K562 (cell line): ENCODE measurements around the gene DENND10. TPM values are rescaled to one million over a fixed set of nuclear protein-coding genes. Genes with fewer than 3 reads are reported as not detected.
A peak's percentile ranks its signal among the peaks of the same experiment; 100 is the strongest.

Experiments
- ATAC-seq: fragments of 200-7000 bp; cut with Tn5 transposase; 3 replicates; pipeline ENCODE4 v1.9.1; 2020; ENCODE audit warnings: moderate library complexity
- BruUV-seq: library from RNA; stranded (reverse); fragments of 400-500 nt; replicated peaks from 2 replicates; lab custom pipeline; 2021; lab: Mats Ljungman, UMichigan
- CTCF ChIA-PET: fragments of 300-600 bp; formaldehyde crosslinking; extraction: SDS; loops from one replicate; lab custom pipeline; 2021; ENCODE audit warnings: low intra/inter-chr PET ratio; lab: Yijun Ruan, JAX
- POLR2A ChIA-PET: fragments of 300-600, 350-650 bp; sonication (Branson Sonifier 250); formaldehyde crosslinking; extraction: SDS; loops from one replicate; lab custom pipeline; 2021; ENCODE audit warnings: antibody characterized with exemption, inconsistent platforms; lab: Yijun Ruan, JAX
- DNase-seq, 4 experiments: peaks; one replicate each; pipeline versions ENCODE4 v3.0.0 to v3.0.0-alpha.2; 2011 to 2018; ENCODE audit warnings: low spot score in 3 of 4, mixed read lengths in 3 of 4; ENCODE audit errors: extremely low read depth in 1 of 4
- FAIRE-seq: peaks from 2 replicates; lab custom pipeline; 2011; peaks lifted over from hg19 to GRCh38; lab: Jason Lieb, UNC
- H2AFZ ChIP-seq: 2 replicates; pipeline ENCODE4 v1.6.0; 2011; ENCODE audit warnings: low read depth, low read length, control low read depth, inconsistent platforms
- H3K27ac ChIP-seq: fragments of 200-600 bp; 3 replicates; pipeline ENCODE4 v1.8.0; 2011; ENCODE audit warnings: low read depth, mild to moderate bottlenecking, control low read depth, inconsistent platforms, low read length, moderate library complexity, mixed read lengths; ENCODE audit errors: extremely low read depth
- H3K27me3 ChIP-seq, 2 experiments: fragments of 300-600 bp in 1 of 2; 2 replicates in 1 of 2; 3 replicates in 1 of 2; pipeline versions ENCODE4 v1.6.0 to v1.8.0; 2011; ENCODE audit warnings: inconsistent platforms in 2 of 2, low read length in 2 of 2, mild to moderate bottlenecking in 1 of 2, mixed read lengths in 1 of 2, moderate library complexity in 1 of 2; ENCODE audit not compliant: control insufficient read depth in 2 of 2, insufficient read depth in 2 of 2
- H3K36me3 ChIP-seq: fragments of 300-600 bp; 3 replicates; pipeline ENCODE4 v1.8.0; 2011; ENCODE audit warnings: mild to moderate bottlenecking, low read length, inconsistent platforms; ENCODE audit not compliant: control insufficient read depth, insufficient read depth
- H3K4me1 ChIP-seq, 2 experiments: fragments of 200-600 bp in 1 of 2; replicated peaks in 1 of 2; 2 replicates in 1 of 2; 3 replicates in 1 of 2; pipeline versions ENCODE4 v1.5.1 to v1.8.0; 2011; ENCODE audit warnings: inconsistent platforms in 2 of 2, low read length in 2 of 2, mild to moderate bottlenecking in 1 of 2, mixed read lengths in 1 of 2, moderate library complexity in 1 of 2; ENCODE audit not compliant: control insufficient read depth in 2 of 2, insufficient read depth in 2 of 2
- H3K4me2 ChIP-seq: 2 replicates; pipeline ENCODE4 v1.6.1; 2011; ENCODE audit warnings: low read length, control low read depth, inconsistent platforms, mixed read lengths; ENCODE audit not compliant: insufficient read depth
- H3K4me3 ChIP-seq: fragments of 200-600 bp; sonication (generic), shearing (Covaris generic); 2 replicates; pipeline ENCODE4 v1.5.1; 2016; ENCODE audit warnings: control low read depth, inconsistent platforms
- H3K79me2 ChIP-seq: fragments of 200-600 bp; 3 replicates; pipeline ENCODE4 v1.8.0; 2011; ENCODE audit warnings: low read length, inconsistent platforms; ENCODE audit not compliant: control insufficient read depth, insufficient read depth
- H3K9ac ChIP-seq, 2 experiments: 2 replicates each; pipeline versions ENCODE4 v1.6.0 to v1.6.1; 2011; ENCODE audit warnings: low read depth in 2 of 2, low read length in 2 of 2, control low read depth in 1 of 2, inconsistent platforms in 1 of 2, mild to moderate bottlenecking in 1 of 2, mixed read lengths in 1 of 2; ENCODE audit not compliant: insufficient read depth in 1 of 2
- H3K9me1 ChIP-seq: one replicate; pipeline ENCODE4 v1.6.0; 2011; ENCODE audit warnings: inconsistent platforms, mild to moderate bottlenecking, low read length, moderate library complexity; ENCODE audit not compliant: control insufficient read depth, insufficient read depth
- H3K9me3 ChIP-seq: replicated peaks from 2 replicates; pipeline ENCODE4 v1.5.1; 2011; ENCODE audit warnings: low read depth, low read length, inconsistent platforms; ENCODE audit not compliant: control insufficient read depth, insufficient read depth
- H4K20me1 ChIP-seq: replicated peaks from 2 replicates; pipeline ENCODE4 v1.6.1; 2011; ENCODE audit warnings: low read length, inconsistent platforms, mixed read lengths; ENCODE audit not compliant: control insufficient read depth, insufficient read depth
- EHMT2 ChIP-seq: fragments of 450-650 bp; IDR thresholded peaks from 2 replicates; pipeline ENCODE4 v1.6.1; 2018; ENCODE audit warnings: antibody characterized with exemption
- KHSRP ChIP-seq: fragments of 450-650 bp; IDR thresholded peaks from 2 replicates; pipeline ENCODE4 v1.6.1; 2017
- NCOA2 ChIP-seq, 2 experiments: fragments of 450-650 bp; IDR thresholded peaks; 2 replicates each; pipeline ENCODE4 v1.6.1; 2018; ENCODE audit warnings: mild to moderate bottlenecking in 2 of 2, moderate library complexity in 1 of 2; ENCODE audit not compliant: partially characterized antibody in 2 of 2
- NFIC ChIP-seq: fragments of 450-650 bp; IDR thresholded peaks from 2 replicates; pipeline ENCODE4 v1.6.1; 2017; ENCODE audit warnings: mild to moderate bottlenecking, inconsistent platforms
- ZEB2 ChIP-seq: fragments of 450-650 bp; IDR thresholded peaks from 2 replicates; pipeline ENCODE4 v1.6.1; 2016
- WGBS: fragments of 100-300 bp; shearing (Covaris generic); methylation state at CpG from one replicate; pipeline ENCODE4 v1.1.6; 2016; ENCODE audit warnings: low coverage, mixed read lengths; ENCODE audit not compliant: insufficient coverage; ENCODE audit errors: missing lambda C conversion rate; 5-methylcytosine and 5-hydroxymethylcytosine counted together
- in situ Hi-C: fragments of 300-500 bp; cut with MboI; formaldehyde crosslinking; loops from 4 replicates; pipeline ENCODE4 v1.15.0; 2018; ENCODE audit warnings: inconsistent platforms, mixed read lengths
- intact Hi-C: fragments of 100-400 bp; cut with micrococcal nuclease; formaldehyde crosslinking; loops from 2 replicates; pipeline ENCODE4 v1.14.2; 2022
- polyA plus RNA-seq, 8 experiments: library from polyadenylated mRNA; depleted of rRNA in 4 of 8; stranded (reverse) in 5 of 8; unstranded in 3 of 8; fragments of >200 nt; fragmentation: Nextera tagmentation in 2 of 8; fragmentation: Illumina TruSeq in 1 of 8; extraction: Ambion mirVana in 2 of 8; extraction: Trizol in 1 of 8; gene quantifications; 2 replicates each; pipeline versions ENCODE4 v1.2.1 to v1.2.3, GENCODE V29; 2011 to 2014; ENCODE audit warnings: inconsistent platforms in 1 of 8, missing spikeins in 1 of 8
- total RNA-seq, 7 experiments: library from RNA; depleted of rRNA in 6 of 7; stranded (reverse); fragments of >200 nt in 6 of 7; fragmentation: Illumina TruSeq in 2 of 7; extraction: Trizol in 2 of 7; gene quantifications; 2 replicates each; pipeline versions ENCODE4 v1.2.1 to v1.2.3, GENCODE V29; 2011 to 2021; ENCODE audit warnings: low replicate concordance in 1 of 7

The DENND10 gene
- total and polyA plus RNA-seq, 9 of the 15 experiments (the other 6 are each of a cell fraction or from before 2014, with no cell fraction given), result 9.4 to 20.0 (median 12.5) TPM

DNA sequence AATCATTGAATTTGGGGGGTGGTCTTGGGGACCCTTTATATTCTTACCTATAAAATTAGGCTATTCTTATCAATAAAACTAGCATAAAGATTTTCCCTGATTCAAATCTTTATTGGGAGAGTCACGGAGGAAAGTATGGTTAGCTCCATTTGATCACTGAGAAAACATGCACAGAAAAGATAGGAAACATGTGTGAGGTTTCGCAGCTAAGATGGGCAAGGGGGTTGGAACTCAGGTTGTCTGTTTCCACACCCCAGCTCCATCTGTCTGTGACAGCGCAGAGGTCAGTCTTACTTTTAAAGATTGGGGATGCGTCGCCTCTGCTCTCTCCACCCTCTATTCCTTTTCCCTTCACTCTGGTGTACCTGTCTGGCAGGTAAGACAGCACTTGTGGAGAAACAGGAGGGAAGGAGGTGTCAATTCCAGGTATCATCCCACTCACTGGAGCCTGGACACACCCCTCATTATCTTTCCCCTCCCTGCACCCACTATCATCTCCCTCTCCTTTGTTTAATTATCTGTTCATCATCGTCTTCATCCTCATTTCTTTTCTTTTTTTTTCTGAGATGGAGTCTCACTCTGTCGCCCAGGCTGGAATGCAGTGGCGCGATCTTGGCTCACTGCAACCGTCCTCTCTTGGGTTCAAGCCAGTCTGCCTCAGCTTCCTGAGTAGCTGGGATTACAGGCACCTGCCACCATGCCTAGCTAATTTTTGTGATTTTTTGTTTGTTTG lies 2.4 kb upstream of the DENND10 start:
- no peak for ATAC-seq
- no peak overlapping the region for H3K4me3 ChIP-seq

DNA sequence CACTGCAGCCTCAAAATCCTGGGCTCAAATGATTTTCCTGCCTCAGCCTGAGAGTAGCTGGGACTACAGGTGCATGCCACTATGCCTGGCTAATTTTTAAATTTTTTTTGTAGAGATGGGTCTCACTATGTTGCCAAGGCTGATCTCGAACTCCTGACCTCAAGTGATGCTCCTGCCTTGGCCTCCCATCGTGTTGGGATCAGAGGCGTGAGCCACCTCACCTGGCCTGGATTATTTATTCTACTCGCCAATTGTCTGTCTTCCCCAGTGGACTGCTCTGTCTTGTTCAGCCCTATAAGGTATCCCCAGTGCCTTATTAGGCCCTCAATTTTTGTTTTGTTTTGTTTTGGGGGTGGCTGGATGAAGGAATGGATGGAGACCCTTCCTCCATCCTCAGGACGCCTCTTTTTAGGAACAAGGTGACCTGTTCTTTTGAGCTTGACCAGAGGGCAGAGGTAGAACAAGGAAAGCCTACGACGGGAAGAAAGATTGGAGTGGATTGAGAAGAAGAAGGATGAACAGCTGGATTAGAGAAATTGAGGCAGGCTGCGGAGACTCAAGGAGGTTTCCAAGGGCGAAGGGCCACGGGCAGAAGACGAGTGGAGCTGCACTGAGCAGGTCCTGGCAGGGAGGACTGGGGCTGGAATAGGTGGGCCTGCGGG lies 541 bp upstream of the DENND10 start:
- Histone ChIP-seq H3K9ac (no peak overlapping the region), H3K9me3 (no peaks in the 10 kb centered on the region), H3K9me1 (no peaks in the 10 kb centered on the region), H3K79me2 (peaks cover 6% of the 10 kb centered on the region), H3K4me3 (no peak overlapping the region), H3K27me3 (no peaks in the 10 kb centered on the region), H3K4me2 (peak overlapping the region; percentile 49; the same call in 1 of the 2 replicates), H3K4me1 (peaks cover 13 to 14% of the 10 kb centered on the region in 2 experiments; a peak in 4 of 5 replicates), H4K20me1 (no peaks in the 10 kb centered on the region), H3K27ac (no peak overlapping the region)
- POLR2A ChIA-PET, result interaction anchor here (0.6 to 4.0 kb wide), 5 partner anchors 21 to 62 kb away, joined by 4 to 16 read pairs (median 4); partner anchors contain the start of gene SFXN4
- intact Hi-C loops, result no loop called here
- in situ Hi-C loops, result no loop called here
- FAIRE-seq (no peak), ATAC-seq (no peak)
- 64% methylated on average over 9 of the region's 12 CpGs for WGBS
- TF ChIP-seq EHMT2 (no peak), KHSRP (no peak)
- TF ChIP-seq, all 486 proteins: peak for 0
- peak in 1 of 4 experiments; percentile 6 for DNase-seq
- Histone ChIP-seq H3K36me3 (no peaks in the 10 kb centered on the region), H2AFZ (peak overlapping the region; percentile 70)
- no TSS peak for BruUV-seq
- CTCF ChIA-PET, result no interaction called here

More for the DNA sequence above, 2.4 kb upstream of the DENND10 start:
- H3K4me2 ChIP-seq, result peak overlapping the region; percentile 53
- H3K4me1 ChIP-seq, result peaks cover 13 to 14% of the 10 kb centered on the region in 2 experiments; a peak in 4 of 5 replicates
- no peak overlapping the region; a peak in 1 of 4 replicates for H3K9ac ChIP-seq
- BruUV-seq, result no TSS peak
- POLR2A ChIA-PET, result interaction anchor here (1.1 to 4.0 kb wide), 3 partner anchors 18 to 22 kb away, joined by 3 to 16 read pairs (median 3); no protein-coding TSS in a partner anchor
- H3K27me3 ChIP-seq, result no peaks in the 10 kb centered on the region
- H3K9me1 ChIP-seq, result no peaks in the 10 kb centered on the region
- no peaks in the 10 kb centered on the region for H3K9me3 ChIP-seq
- H4K20me1 ChIP-seq, result no peaks in the 10 kb centered on the region
- CTCF ChIA-PET, result no interaction called here
- peak in 1 of 4 experiments; percentile 14 for DNase-seq
- FAIRE-seq, result no peak
- no peak overlapping the region for H3K27ac ChIP-seq
- H3K79me2 ChIP-seq, result peaks cover 6% of the 10 kb centered on the region
- 17% methylated on average over 10 of the region's 10 CpGs for WGBS
- intact Hi-C loops (no loop called here), in situ Hi-C loops (no loop called here)
- no peaks in the 10 kb centered on the region for H3K36me3 ChIP-seq
- TF ChIP-seq NCOA2 (IDR thresholded peaks at IDR 0.05; ENCODE audit: partially characterized antibody in 2 of 2) (no peak), ZEB2 (peak; percentile 54; the same call in 1 of the 2 replicates), NFIC (peak; percentile 17; the same call in 1 of the 2 replicates)
- TF ChIP-seq, all 486 proteins: peak for 2
- H2AFZ ChIP-seq, result peak overlapping the region; percentile 22
